G401.6 (cell line): ENCODE measurements around the gene CCR6.
A peak's percentile ranks its signal among the peaks of the same experiment; 100 is the strongest.

Experiments
- FAIRE-seq: peaks from 2 replicates; lab custom pipeline; 2012; peaks lifted over from hg19 to GRCh38; lab: Jason Lieb, UNC

CCR6 gene

DNA sequence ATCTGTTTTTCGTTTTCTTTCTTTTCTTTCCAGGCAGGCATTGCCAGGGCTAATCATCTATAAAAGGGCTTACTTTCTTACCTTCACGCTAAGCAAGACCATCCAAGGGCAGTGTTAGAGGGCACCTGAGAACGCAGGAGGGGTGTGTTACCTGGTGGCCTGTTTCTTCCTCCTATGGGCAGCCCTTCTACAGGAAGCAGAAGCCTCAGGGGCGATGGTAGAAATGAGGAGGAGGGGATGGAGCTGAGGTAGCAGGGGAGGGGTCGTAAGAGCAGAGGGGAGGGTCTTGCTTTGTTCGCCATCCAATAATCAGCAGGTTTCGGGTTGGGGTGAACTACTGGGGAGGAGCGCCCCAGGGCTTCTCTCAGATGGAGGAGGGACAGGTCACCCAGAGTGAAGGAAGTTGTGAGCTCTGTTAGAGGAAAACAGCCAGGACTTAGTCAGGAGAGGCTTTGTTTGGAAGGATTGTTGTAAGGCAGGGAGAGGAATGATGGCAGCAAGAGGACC, 1.5 kb upstream of the CCR6 start:
- no peak for FAIRE-seq

DNA sequence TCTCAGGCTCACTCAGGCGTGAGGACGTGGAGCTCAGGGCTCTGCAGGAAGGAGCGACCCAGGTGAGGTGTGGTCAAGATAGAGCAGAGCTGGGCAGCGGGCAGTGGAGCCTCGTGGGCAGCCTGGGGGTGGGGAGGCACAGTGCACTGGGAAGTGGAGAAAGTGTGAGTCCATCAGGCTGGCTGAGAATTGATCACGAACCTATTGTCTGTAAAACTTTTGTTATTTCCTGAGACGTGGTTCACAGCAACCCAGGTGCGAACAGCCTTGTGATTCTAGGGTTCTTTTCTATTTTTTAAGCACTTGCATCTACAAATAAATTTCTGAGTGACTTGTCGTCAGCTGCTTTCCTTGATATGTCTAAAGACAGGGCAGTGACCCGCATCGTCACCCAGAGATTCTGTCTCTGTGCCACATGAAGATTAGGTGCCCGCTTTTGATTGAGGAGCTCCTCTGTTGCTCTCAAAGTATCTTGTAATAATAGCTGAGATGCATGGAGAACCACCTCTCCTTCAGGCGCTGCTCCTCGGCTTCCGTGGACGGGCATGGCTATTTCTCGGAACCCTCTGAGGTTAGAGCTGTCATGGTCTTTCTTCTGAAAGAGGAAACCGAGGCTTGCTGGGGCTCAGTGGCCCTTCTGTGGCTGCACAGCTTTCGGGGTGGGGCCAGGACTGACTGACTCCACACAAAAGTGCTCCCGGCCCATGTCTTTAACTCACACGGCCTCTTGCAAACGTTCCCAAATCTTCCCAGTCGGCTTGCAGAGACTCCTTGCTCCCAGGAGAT, 662 bp upstream of the CCR6 start:
- FAIRE-seq: no peak

DNA sequence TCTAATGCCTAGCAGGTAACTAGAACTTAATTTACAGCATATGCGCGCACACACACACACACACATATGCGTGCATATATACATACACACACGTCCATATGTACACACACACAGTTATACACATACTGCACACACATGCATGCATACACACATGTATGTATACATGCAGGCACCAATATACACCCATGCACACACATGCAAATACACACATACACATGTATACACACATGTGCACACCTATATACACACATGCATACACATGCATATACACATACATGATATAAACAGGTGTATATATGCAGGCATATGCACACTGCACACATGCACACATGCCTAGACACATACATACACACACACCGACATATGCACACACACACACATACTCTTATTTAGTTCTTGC, 1.9 kb downstream of the CCR6 start:
- no peak for FAIRE-seq

DNA sequence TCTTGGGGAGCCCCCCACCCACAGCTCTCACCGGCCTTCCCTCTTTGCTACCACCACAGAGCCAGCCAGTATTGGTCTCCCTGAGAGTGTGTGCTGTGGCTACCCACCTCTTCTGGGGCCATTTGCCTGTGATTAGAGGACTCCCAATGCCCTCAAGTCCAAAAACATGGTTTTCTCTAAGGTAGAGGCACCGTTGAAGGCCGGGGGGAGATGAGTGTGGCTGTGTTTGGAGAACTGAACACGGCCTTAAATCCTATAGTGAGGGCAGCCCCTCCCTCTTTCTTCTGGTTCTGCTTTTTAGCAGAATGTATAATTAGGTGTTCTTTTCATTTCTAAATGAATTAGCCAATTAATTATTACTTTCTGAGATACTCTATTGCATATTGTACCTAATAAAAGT, 2.5 kb downstream of the CCR6 start:
- FAIRE-seq: no peak

DNA sequence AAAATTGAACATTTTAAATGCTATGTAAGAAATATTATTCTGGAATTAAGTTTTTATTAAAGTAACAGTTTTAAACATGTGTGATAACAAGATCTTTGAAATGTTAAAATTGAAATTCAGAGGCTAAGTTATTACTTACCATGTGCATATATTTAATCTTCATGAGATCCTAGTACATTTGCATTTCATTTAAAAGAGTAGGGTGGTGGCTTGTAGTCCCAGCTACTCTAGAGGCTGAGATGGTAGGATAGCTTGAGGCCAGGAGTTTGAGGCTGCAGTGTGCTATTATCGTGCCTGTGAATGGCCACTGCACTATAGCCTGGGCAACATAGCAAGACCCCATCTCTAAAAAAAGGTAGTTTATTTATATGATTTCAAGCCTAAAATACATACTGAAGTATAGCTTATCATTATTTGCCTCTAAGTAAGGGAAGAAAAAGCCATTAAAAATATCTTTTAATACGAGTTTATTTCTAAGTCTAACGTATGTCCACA, 3.0 kb downstream of the CCR6 start:
- no peak for FAIRE-seq

DNA sequence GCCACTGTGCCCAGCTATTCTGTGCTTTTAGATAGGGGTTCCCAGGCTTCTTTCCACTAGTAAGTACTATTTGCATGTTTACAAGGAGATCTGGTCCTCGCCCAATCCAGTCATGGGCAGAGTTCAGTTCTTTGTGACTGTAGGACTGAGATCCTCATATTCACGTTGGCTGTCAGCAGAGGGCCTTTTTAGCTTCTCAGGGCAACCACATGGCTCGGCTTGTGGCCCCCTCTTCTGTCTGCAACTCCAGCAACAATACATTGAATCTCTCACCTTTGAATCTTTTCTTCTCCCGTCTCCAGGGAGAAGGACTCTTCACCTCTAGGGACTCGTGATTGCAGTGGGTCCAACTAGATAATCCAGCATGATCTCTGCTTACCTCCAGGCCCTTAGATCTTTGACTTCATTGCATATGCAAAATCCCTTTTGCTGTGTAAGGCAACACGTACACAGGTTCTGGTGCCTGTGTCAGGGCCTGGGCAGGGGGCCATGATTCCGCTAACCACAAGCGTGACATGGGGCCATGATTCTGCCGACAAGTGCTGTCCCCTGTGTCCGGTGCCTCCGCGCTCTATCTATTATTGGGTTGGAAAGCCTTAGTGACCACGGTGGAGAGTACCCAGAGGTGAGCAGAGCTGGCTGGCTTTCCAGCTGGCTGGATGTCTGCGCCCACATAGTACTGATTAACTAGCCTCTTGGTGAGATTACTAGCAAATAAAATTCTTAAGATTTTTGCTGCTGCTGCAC, 5.1 kb downstream of the CCR6 start:
- FAIRE-seq: no peak

DNA sequence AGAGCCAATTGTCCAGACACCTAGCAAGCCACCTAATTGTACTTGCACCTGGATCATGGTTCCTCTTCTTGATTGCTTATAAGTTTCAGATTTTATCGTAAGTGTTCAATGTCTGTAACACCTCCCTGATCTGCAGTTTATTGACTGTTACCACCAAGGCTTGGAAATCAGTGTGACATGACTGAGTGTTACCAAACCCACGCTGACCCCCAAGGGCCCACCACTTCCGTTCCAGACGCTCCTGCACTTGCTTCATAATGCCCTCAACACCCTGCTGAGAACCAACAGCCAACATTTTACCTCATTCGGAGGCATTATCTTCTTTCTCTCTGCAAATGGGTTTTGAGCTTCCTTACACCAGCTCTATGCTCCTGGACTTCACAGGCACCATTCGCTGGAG, 6.3 kb downstream of the CCR6 start:
- no peak for FAIRE-seq

DNA sequence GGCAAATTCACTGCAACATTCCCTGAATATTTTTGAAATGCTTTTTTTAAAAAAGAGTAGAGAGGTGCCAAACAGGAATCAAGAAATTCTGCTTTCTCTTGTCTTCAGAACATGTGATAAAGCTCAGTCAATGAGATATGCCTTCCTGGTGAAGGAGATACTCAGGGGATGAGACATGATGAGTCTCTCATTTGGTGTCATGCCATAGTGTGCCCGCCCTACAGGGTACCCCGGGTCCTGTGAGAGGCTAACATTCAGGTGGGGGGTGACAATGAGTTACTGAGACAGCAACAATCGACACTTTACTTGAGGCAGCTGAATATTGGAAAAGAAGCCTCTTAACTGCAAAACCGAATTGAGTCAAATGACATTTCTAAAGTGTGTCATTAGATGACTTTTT, 6.7 kb downstream of the CCR6 start:
- FAIRE-seq: no peak

DNA sequence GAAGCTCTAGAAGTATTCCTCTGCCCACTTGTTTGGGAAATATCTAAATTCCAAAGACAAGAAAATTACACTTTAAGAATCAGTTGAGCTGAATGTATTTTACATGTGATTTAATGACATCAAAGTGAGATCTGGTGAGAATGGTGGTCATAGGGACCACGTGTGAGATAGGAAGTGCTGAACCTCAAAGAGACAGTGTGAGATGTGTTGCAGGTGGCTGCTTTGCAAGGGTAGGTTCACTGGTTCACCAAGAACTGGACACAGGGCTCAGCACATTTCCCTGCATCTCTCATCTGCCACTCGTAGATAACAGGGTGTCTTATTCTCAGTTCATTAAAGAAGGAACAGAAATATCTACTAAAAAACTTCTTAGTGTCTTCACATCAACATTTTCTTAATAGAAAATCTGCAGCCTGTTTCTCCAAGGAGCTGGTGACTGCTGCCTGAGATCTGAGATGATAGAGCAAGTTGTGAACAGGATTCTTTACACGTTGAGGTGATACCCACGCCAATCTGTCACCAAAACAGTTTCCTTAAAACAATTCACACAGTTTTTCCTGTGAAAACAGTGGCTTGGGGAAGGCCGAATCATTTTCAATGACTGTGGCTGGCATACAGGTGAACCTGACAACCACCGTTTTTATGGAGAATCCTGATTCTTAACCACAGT, 7.2 kb downstream of the CCR6 start:
- FAIRE-seq: no peak

DNA sequence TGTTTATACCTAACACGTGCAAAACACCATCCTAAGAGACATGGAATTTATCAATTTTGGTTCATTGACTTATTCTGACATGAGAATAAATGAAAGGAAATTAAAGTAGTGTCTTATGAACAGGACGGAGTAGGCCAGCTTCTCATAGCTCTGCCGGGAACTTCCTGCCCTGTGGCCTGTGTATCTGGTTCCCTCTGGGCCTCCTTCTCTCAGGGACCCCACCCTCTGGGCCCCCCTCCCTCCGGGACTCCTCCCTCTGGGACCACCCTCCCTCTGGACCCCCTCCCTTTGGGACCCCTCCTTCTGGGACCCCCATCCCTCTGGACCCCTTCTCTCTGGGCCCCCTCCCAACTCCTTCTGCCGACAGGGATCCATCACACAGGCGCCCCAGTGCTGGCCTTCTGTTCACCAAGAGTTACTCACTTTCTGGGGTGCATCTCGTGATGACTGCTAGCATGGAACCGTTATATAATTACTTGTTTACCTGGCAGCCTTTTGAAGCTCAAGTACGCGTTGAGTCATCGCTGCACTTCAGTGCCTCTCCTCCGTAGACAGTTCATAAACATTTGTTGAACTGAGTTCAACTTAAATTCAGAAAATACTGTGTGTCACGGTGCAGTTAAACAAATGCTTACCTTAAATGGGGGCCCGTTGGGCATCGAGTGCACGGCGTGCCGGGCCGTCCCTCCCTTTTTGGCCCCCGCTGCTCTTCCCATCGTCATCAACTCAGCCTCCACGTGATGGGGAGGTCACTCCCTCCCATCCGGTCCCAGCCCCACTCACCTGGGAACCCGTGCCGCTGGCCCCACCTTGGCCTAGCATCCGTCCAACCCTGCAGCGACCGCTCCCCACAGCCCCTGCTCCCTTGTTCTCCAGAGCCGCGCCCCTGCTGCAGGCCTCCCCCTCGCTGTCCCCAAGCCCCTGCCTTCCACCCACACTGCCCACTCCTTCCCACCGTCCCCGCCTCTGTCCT, 8.1 kb downstream of the CCR6 start:
- FAIRE-seq: no peak

DNA sequence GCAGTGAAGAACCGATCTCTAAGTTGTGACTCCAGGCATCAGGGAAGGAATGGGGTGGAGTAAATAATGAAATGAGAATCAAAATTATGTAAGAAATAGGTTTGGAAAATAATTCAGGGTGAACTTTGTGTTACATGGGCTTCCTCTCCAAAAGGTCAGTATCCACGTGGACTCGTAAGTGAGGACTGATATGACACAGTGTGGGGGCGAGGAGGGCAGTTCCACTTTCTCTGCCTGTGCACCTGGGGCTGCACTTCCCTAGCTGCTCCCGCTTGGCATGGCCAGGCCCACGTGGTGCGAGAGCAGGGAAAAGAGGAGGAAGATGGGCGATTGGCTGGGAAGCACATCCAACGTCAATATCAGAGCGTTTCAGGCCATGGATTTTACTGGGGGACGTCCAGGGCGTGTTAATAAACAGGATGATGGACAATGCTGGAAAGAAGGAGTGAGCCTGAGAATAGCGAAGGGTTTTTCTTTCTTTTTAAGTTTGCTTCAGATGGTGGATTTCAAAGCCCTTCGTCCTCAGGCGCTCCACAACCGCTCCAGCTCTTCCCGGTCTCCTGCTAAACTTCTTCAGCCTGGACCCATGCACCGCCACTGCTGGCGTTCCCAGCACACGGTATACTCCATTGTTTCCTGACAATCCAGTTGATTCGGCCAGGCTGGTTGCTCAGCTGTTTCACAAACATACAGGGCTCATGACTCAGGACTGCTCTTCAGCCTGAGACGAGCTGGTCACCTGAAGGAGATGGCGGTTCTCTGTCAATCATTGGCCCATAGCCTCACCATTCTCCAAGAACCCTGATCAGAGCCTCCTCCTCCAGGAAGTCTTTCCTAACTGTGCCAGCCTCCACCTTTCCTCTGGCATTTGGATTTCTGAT, 11.8 kb downstream of the CCR6 start:
- FAIRE-seq: no peak

DNA sequence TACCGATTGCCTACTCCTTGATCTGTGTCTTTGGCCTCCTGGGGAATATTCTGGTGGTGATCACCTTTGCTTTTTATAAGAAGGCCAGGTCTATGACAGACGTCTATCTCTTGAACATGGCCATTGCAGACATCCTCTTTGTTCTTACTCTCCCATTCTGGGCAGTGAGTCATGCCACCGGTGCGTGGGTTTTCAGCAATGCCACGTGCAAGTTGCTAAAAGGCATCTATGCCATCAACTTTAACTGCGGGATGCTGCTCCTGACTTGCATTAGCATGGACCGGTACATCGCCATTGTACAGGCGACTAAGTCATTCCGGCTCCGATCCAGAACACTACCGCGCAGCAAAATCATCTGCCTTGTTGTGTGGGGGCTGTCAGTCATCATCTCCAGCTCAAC, 13.5 kb downstream of the CCR6 start:
- FAIRE-seq: no peak

DNA sequence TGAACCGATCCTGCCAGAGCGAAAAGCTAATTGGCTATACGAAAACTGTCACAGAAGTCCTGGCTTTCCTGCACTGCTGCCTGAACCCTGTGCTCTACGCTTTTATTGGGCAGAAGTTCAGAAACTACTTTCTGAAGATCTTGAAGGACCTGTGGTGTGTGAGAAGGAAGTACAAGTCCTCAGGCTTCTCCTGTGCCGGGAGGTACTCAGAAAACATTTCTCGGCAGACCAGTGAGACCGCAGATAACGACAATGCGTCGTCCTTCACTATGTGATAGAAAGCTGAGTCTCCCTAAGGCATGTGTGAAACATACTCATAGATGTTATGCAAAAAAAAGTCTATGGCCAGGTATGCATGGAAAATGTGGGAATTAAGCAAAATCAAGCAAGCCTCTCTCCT, 14.2 kb downstream of the CCR6 start:
- FAIRE-seq: no peak

DNA sequence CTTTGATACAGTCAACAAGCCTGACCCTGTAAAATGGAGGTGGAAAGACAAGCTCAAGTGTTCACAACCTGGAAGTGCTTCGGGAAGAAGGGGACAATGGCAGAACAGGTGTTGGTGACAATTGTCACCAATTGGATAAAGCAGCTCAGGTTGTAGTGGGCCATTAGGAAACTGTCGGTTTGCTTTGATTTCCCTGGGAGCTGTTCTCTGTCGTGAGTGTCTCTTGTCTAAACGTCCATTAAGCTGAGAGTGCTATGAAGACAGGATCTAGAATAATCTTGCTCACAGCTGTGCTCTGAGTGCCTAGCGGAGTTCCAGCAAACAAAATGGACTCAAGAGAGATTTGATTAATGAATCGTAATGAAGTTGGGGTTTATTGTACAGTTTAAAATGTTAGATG, 15.0 kb downstream of the CCR6 start:
- no peak for FAIRE-seq

DNA sequence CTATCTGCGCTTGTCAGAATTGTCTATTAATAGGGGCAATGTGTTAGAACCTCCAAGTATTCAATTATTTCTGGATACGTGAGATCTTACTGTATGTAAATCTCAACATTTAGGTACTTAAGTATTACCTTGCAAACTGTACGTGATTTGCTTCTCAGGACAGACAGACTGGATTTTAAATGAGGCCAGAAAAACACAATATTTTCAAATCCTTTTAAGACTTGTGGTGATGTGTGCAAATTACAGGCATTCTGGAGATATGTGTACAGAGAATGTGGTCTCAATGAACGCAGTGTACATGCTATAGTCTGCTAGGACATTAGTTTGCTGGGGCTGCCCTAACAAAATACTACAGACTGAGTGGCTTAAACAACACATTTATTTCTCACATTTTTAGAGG, 16.9 kb downstream of the CCR6 start:
- FAIRE-seq: no peak

DNA sequence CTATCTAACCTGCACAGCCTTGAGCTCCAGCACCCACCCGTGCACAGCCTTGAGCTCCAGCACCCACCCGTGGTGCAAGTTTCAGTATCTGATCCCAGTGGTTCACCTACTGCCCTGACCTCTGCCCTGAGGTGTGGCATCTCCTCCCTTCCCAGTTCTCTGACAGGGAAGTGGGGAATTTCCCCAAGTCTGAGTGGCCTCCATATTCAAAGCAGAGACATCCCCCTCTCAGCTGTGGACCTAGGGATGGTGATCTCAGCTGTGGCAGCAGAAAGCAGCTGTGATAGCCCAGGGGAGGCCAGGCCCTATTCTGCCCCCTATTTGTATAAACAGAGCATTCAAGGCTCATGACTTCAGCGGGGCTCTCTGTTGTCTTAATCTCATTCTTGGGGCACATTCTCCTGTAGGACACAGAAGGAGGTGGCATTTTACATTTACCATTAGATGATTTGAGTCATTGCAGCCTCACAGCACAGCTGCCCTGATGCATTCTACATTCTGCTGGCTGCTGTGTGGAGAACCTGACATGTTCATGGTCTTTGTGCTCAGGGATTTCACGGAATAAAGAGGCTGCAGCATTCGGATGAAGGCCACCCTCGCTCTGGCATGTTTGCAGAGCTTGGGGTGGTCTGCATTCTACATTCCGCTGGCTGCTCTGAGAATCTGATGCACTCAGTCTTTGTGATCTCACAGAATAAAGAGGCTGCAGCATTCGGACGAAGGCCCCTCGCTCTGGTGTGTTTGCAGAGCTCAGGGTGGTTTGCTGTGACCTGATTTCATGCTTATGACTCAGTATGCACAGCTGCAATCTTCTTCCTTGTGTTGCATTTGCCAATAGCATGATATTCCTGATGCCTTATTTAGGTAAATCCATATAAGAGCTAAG, 17.9 kb downstream of the CCR6 start:
- FAIRE-seq: no peak

DNA sequence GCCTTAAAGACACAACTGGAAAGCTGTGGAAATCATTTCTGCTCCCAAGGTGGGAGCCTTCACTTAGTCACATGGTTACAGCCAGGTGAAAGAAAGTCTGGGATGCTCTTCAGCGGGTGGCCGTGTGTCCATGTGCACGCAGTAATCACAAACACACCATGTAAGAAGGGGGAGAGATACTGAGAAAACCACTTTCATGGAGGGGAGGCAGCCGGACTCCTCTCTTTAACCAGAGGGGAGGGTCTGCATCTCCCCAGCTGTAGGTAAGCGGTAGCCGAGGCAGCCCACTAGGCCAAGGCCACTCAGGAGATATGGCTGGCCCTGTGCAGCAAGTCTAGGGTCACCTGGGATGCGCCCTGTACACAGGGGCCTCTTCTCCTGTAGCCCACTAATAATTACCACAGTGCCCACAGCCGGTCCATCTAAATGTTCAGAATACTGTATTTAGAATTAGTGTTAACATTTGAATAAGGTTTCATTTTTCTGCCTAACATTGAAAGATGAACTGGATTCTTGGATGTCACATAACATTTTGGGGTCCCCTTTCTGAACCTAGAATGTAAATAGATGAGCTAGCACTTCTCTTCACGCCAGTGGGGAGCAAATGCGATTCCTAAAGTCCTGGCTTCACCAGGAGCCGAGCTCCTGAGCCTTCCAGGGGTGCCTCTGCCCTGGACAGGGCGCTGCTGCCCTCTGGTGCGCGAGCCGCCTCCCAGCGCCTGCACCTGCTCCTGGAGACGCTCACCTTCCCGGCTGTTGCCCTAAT, 19.0 kb downstream of the CCR6 start:
- peak; percentile 31 for FAIRE-seq

DNA sequence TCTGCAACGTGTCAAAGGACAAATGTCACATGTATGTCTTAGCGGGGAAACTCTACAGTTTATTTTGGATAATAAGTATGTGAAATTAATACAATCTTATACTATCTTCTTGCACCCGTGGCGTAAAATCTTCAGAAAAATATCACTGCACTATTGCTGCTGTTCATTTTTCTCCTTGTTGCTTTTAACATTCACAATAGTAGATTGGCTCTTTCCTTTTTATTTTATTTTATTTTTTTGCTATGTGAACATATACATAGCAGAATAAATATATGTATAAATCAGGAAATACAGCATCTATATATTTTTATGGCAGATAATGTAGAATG, 19.5 kb downstream of the CCR6 start:
- FAIRE-seq: no peak

DNA sequence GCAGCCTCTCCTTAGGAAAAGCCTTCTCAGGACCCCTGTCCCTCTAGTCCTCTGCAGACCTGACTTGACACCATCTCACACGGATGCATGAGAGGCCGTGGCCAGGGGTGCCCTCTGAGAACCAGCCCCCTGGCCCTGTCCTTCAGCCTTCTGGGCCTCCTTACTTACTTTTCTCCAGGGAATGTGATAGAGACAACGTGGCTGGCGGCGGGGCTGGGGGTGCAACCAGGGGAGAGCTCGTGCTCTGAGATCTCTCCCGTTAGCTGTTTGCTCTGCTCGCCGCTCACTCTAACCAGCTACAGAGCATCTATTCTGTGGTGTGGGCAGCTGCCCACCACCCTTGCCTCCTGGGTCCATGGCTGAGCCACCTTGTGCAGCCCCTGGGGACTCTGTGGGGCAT, 20.1 kb downstream of the CCR6 start:
- no peak for FAIRE-seq
